ENCODE data around the gene RGPD4.

Gene RGPD4

DNA sequence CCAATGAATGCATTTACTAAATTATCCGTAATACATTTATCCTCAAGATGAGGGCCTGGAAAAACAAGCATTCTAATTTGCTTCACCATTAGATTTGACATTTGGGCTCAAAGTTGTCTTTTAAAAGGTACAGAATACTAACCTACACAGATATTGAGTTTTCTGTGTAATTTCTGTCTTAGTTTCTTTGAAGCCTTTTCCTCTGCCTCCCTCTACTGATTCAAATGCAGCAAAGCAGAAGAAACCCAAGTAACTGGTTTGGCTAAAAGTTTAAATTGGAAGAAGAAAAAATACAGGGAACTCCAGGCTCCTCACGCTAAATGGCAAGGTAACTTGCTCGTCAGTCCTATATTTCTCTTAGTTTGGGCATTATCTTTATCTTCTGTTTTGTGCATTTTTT lies 106.3 kb downstream of the RGPD4 start:
- TF ChIP-seq, protein P1, sequence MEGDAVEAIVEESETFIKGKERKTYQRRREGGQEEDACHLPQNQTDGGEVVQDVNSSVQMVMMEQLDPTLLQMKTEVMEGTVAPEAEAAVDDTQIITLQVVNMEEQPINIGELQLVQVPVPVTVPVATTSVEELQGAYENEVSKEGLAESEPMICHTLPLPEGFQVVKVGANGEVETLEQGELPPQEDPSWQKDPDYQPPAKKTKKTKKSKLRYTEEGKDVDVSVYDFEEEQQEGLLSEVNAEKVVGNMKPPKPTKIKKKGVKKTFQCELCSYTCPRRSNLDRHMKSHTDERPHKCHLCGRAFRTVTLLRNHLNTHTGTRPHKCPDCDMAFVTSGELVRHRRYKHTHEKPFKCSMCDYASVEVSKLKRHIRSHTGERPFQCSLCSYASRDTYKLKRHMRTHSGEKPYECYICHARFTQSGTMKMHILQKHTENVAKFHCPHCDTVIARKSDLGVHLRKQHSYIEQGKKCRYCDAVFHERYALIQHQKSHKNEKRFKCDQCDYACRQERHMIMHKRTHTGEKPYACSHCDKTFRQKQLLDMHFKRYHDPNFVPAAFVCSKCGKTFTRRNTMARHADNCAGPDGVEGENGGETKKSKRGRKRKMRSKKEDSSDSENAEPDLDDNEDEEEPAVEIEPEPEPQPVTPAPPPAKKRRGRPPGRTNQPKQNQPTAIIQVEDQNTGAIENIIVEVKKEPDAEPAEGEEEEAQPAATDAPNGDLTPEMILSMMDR (IDR thresholded peaks at IDR 0.05; ENCODE audit: low read depth, low read length) = peak; percentile 23
- no peak for DNase-seq (ENCODE audit: extremely low read depth, low read depth)

DNA sequence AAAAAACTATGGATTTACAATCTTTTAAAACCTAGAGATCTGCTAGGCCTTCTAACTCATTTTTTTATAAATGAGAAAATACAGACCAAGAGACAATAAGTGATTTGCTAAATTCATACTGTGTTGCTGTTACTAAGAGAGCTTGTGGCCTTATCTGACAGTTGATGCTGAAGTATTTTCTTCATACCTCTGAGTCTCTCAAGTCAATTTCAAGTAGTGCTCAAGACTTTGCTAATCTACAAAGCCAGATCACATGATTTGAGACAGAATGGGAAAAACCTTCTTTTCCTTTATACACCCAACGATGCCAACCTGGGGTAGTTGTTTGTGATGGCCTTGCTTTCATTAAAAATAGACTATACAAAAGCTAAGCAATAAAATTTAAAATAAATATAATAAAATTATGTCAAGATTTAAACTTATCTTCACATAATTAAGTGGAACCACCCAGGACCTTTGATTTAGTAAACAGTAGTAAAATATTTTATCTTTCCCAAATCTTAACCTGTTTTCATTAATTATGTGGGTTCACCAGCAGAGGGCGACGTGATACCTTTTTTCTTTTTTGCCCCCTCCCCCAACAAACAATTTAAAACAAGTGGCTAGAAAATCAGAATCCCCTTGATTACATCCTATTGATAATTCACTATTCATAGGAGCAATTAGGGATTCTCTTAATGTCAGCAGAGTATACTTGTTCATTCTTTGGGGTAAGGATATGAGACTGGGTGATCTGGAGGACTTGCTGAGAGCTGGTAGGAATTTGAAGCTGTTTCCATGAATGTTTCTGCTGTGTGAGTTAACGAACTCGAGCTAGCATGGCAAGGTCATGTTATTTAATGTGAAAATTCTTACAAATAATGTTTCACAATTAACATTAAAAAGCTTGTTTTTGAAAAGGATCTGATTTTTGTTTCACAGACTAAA lies 110.0 kb downstream of the RGPD4 start:
- DNase-seq (ENCODE audit: extremely low read depth, low read depth) = no peak
- TF ChIP-seq, protein P1 (IDR thresholded peaks at IDR 0.05; ENCODE audit: low read depth, low read length) = peak; percentile 12; the same call in 1 of the 2 replicates

Data from AG09319 (cell line).